Measurements from ENCODE around the gene CWC22. TPM values are rescaled to one million over a fixed set of nuclear protein-coding genes. Genes with fewer than 3 reads are reported as not detected.
A peak's percentile ranks its signal among the peaks of the same experiment; 100 is the strongest.

Gene CWC22
- total and polyA plus RNA-seq, 2 of the 13 experiments (the other 11 are each of a cell fraction or from before 2014, with no cell fraction given) = 5.7 to 29.2 TPM

DNA sequence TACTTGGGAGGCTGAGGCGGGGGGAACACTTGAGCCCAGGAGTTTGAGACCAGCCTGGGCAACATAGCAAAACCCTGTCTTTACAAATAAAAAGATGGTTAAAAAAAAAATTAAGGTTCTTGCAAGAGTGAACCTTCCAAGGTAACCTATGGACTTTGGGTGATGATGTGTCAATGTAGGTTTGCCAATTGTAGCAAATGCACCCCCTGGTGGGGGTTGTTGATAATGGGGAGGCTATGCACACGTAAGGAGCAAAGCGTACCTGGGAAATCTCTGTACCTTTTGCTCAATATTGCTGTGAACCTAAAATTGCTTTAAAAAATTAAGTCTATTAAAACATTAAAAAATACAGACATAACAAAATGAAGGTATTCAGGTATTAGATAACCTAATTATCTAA is 70.4 kb downstream of the CWC22 start (continued):
- TF ChIP-seq TOE1 (CRISPR knock-in tag; IDR thresholded peaks at IDR 0.05) = no peak
- no peak for TF ChIP-seq MEIS2 (CRISPR knock-in tag; IDR thresholded peaks at IDR 0.05)
- TF ChIP-seq HDAC2 (CRISPR knock-in tag; IDR thresholded peaks at IDR 0.05) = no peak
- TF ChIP-seq CEBPG (CRISPR knock-in tag; IDR thresholded peaks at IDR 0.05) = peak; percentile 57
- TF ChIP-seq REL (CRISPR knock-in tag; conservative IDR thresholded peaks at IDR 0.05) = no peak
- TF ChIP-seq RAD21 (CRISPR knock-in tag; IDR thresholded peaks at IDR 0.05) = peak; percentile 35; the same call in 1 of the 2 replicates
- peak; percentile 52; the same call in 1 of the 2 replicates for TF ChIP-seq NCOR1 (IDR thresholded peaks at IDR 0.05; ENCODE audit: borderline replicate concordance, low read length)
- no peak for TF ChIP-seq ZBTB1 (CRISPR knock-in tag; IDR thresholded peaks at IDR 0.05; ENCODE audit: borderline replicate concordance)
- TF ChIP-seq CTCF (CRISPR knock-in tag; IDR thresholded peaks at IDR 0.05) = peak; percentile 71
- no peak for TF ChIP-seq ZKSCAN8 (CRISPR knock-in tag; IDR thresholded peaks at IDR 0.05; ENCODE audit: borderline replicate concordance)
- TF ChIP-seq, protein P1, sequence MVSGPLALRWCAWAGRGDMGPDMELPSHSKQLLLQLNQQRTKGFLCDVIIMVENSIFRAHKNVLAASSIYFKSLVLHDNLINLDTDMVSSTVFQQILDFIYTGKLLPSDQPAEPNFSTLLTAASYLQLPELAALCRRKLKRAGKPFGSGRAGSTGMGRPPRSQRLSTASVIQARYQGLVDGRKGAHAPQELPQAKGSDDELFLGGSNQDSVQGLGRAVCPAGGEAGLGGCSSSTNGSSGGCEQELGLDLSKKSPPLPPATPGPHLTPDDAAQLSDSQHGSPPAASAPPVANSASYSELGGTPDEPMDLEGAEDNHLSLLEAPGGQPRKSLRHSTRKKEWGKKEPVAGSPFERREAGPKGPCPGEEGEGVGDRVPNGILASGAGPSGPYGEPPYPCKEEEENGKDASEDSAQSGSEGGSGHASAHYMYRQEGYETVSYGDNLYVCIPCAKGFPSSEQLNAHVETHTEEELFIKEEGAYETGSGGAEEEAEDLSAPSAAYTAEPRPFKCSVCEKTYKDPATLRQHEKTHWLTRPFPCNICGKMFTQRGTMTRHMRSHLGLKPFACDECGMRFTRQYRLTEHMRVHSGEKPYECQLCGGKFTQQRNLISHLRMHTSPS (CRISPR knock-in tag; IDR thresholded peaks at IDR 0.05; ENCODE audit: low read depth) = no peak
- TF ChIP-seq ZNF839 (CRISPR knock-in tag; IDR thresholded peaks at IDR 0.05; ENCODE audit: borderline replicate concordance) = no peak
